ENCODE data around the gene ASL.

DNA sequence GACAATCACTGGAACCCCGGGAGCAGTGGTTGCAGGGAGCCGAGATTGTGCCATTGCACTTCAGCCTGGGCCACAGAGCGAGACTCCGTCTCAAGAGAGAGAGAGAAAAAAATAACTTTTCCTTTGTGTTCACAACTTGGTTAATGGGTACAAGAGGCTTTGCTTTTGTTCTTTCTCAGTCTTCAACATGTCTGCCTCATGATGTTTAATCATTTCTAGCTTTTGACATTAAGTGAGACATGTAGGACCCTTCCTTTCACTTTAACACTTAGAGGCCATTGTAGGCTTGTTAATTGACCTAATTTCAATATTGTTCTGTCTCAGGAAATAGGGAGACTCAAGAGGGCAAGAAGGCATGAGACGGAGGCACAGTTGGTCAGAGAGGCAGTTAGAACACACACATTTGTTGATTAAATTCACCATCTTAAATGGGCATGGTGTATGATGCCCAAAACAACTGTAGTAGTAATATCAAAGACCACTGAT is 29.7 kb downstream of the ASL start:
- TF ChIP-seq, protein P1, sequence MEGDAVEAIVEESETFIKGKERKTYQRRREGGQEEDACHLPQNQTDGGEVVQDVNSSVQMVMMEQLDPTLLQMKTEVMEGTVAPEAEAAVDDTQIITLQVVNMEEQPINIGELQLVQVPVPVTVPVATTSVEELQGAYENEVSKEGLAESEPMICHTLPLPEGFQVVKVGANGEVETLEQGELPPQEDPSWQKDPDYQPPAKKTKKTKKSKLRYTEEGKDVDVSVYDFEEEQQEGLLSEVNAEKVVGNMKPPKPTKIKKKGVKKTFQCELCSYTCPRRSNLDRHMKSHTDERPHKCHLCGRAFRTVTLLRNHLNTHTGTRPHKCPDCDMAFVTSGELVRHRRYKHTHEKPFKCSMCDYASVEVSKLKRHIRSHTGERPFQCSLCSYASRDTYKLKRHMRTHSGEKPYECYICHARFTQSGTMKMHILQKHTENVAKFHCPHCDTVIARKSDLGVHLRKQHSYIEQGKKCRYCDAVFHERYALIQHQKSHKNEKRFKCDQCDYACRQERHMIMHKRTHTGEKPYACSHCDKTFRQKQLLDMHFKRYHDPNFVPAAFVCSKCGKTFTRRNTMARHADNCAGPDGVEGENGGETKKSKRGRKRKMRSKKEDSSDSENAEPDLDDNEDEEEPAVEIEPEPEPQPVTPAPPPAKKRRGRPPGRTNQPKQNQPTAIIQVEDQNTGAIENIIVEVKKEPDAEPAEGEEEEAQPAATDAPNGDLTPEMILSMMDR (IDR thresholded peaks at IDR 0.05): no peak
- no peak for TF ChIP-seq POLR2A (IDR thresholded peaks at IDR 0.05)
- no peak for TF ChIP-seq POLR2AphosphoS5 (IDR thresholded peaks at IDR 0.05)

Data from prostate gland (tissue), 2 donors.